Tibial artery (tissue), 4 donors: ENCODE results near the gene DPH5.

ENCODE experiments used
- DNase-seq, 2 donors: peaks; one replicate each; pipeline ENCODE4 v3.0.0-alpha.2; 2019
- H3K27ac ChIP-seq, 2 donors: fragments of 200-600 bp; sonication (generic) in 1 of 2; 1 replicate in 1 of 2; 2 replicates in 1 of 2; pipeline ENCODE4 v1.5.1; 2018 to 2019; ENCODE audit warnings: mild to moderate bottlenecking in 1 of 2
- H3K27me3 ChIP-seq, 2 donors: fragments of 200-600 bp; sonication (generic) in 1 of 2; one replicate each; pipeline versions ENCODE4 v1.5.1 to v1.6.0; 2016 to 2019
- H3K36me3 ChIP-seq, 3 donors: fragments of 200-600 bp; sonication (generic) in 2 of 3; one replicate each; pipeline ENCODE4 v1.5.1; 2016 to 2019; ENCODE audit warnings: mild to moderate bottlenecking in 2 of 3
- H3K4me1 ChIP-seq, 4 donors: fragments of 200-600 bp; sonication (generic) in 2 of 4; 1 replicate in 3 of 4; 2 replicates in 1 of 4; pipeline ENCODE4 v1.5.1; 2016 to 2019
- H3K4me3 ChIP-seq, 2 donors: fragments of 200-600 bp; sonication (generic) in 1 of 2; 1 replicate in 1 of 2; 2 replicates in 1 of 2; pipeline ENCODE4 v1.5.1; 2018 to 2019; ENCODE audit warnings: mild to moderate bottlenecking in 2 of 2
- H3K9me3 ChIP-seq, 3 donors: fragments of 200-600 bp; sonication (generic) in 1 of 3; one replicate each; pipeline ENCODE4 v1.5.1; 2016 to 2019
- CTCF ChIP-seq, 2 experiments: fragments of 200-600 bp in 1 of 2; fragments of 450-650 bp in 1 of 2; IDR thresholded peaks; one replicate each; pipeline ENCODE4 v1.5.1; 2017 to 2019; ENCODE audit warnings: antibody characterized with exemption in 2 of 2, mild to moderate bottlenecking in 1 of 2, moderate library complexity in 1 of 2
- intact Hi-C: fragments of 100-400 bp; cut with DNase I; formaldehyde crosslinking; loops from one replicate; pipeline ENCODE4 v1.15.0; 2023; ENCODE audit warnings: low total_unique reads

The DPH5 gene

GRCh38 chr1:100969327-100969726, 56.3 kb downstream of the DPH5 start:
- intact Hi-C loops: no loop called here
- H3K4me3 ChIP-seq: no peak overlapping the region
- no peaks in the 10 kb centered on the region for H3K27me3 ChIP-seq
- peaks cover 17 to 24% (median 24%) of the 10 kb centered on the region in 3 donors for H3K36me3 ChIP-seq
- no peaks in the 10 kb centered on the region for H3K9me3 ChIP-seq
- no peak for TF ChIP-seq CTCF (IDR thresholded peaks at IDR 0.05)
- no peak for DNase-seq
- no peak overlapping the region for H3K27ac ChIP-seq
- H3K4me1 ChIP-seq: peaks cover 0 to 7% (median 0%) of the 10 kb centered on the region in 4 donors

GRCh38 chr1:100968621-100969020, 57.0 kb downstream of the DPH5 start:
- Histone ChIP-seq H3K36me3 (peaks cover 17 to 24% (median 21%) of the 10 kb centered on the region in 3 donors), H3K4me3 (no peak overlapping the region), H3K27ac (no peak overlapping the region), H3K4me1 (peaks cover 0 to 7% (median 0%) of the 10 kb centered on the region in 4 donors), H3K27me3 (no peaks in the 10 kb centered on the region), H3K9me3 (no peaks in the 10 kb centered on the region)
- DNase-seq: no peak
- intact Hi-C loops: no loop called here
- no peak for TF ChIP-seq CTCF (IDR thresholded peaks at IDR 0.05)

- H3K36me3 ChIP-seq: peaks cover 0 to 6% (median 0%) of the 10 kb centered on the region in 3 donors
- no peak for TF ChIP-seq CTCF (IDR thresholded peaks at IDR 0.05)
- intact Hi-C loops: no loop called here
- no peaks in the 10 kb centered on the region for H3K27me3 ChIP-seq
- no peaks in the 10 kb centered on the region for H3K4me1 ChIP-seq
- no peak overlapping the region for H3K4me3 ChIP-seq
- H3K9me3 ChIP-seq: no peaks in the 10 kb centered on the region
- no peak for DNase-seq
- H3K27ac ChIP-seq: no peak overlapping the region
These were observed 65.5 kb downstream of the DPH5 start for GRCh38 chr1:100960098-100960497.

- DNase-seq: no peak
- TF ChIP-seq CTCF (IDR thresholded peaks at IDR 0.05): no peak
- intact Hi-C loops: no loop called here
- H3K27ac ChIP-seq: no peak overlapping the region
- H3K27me3 ChIP-seq: no peaks in the 10 kb centered on the region
- no peaks in the 10 kb centered on the region for H3K9me3 ChIP-seq
- no peak overlapping the region for H3K4me3 ChIP-seq
- no peaks in the 10 kb centered on the region for H3K4me1 ChIP-seq
- H3K36me3 ChIP-seq: peaks cover 0 to 6% (median 0%) of the 10 kb centered on the region in 3 donors
These were observed 66.0 kb downstream of the DPH5 start for GRCh38 chr1:100959502-100960060.

GRCh38 chr1:100955322-100955721, 70.3 kb downstream of the DPH5 start:
- Histone ChIP-seq H3K4me3 (no peak overlapping the region), H3K27me3 (no peaks in the 10 kb centered on the region), H3K9me3 (no peaks in the 10 kb centered on the region), H3K36me3 (peaks cover 0 to 14% (median 8%) of the 10 kb centered on the region in 3 donors), H3K27ac (no peak overlapping the region), H3K4me1 (peaks cover 0 to 8% (median 0%) of the 10 kb centered on the region in 4 donors)
- intact Hi-C loops: no loop called here
- DNase-seq: no peak
- TF ChIP-seq CTCF (IDR thresholded peaks at IDR 0.05): no peak
